ENCODE results near the gene IPCEF1.
"Not testable (repeated sequence)": the region's sequence is repeated elsewhere in the genome, so short reads cannot be mapped to it uniquely, and the experiment has no call there.

IPCEF1 gene

GRCh38 chr6:154213782-154214181 lies 142.8 kb downstream of the IPCEF1 start:
- no peak for DNase-seq

GRCh38 chr6:154210678-154211077 lies 145.9 kb downstream of the IPCEF1 start:
- no peak for DNase-seq

- DNase-seq = no peak
Measured at GRCh38 chr6:154209555-154209954, 147.0 kb downstream of the IPCEF1 start.

GRCh38 chr6:154206996-154207395 lies 149.6 kb downstream of the IPCEF1 start:
- no peak for DNase-seq

GRCh38 chr6:154206141-154206540 lies 150.5 kb downstream of the IPCEF1 start:
- no peak for DNase-seq

GRCh38 chr6:154202958-154203357 lies 153.6 kb downstream of the IPCEF1 start:
- no peak for DNase-seq

GRCh38 chr6:154202339-154202738 lies 154.3 kb downstream of the IPCEF1 start:
- no peak for DNase-seq

- not testable (repeated sequence) for DNase-seq
Measured at GRCh38 chr6:154201688-154202087, 154.9 kb downstream of the IPCEF1 start.

GRCh38 chr6:154197196-154197860 lies 159.3 kb downstream of the IPCEF1 start:
- DNase-seq = no peak

- no peak for DNase-seq
Measured at GRCh38 chr6:154196333-154196885, 160.2 kb downstream of the IPCEF1 start.

GRCh38 chr6:154187714-154188113 lies 168.9 kb downstream of the IPCEF1 start:
- no peak for DNase-seq

GRCh38 chr6:154187203-154187602 lies 169.4 kb downstream of the IPCEF1 start:
- DNase-seq = no peak

GRCh38 chr6:154179434-154179833 lies 177.2 kb downstream of the IPCEF1 start:
- DNase-seq = no peak

GRCh38 chr6:154172393-154172792 lies 184.2 kb downstream of the IPCEF1 start:
- DNase-seq = not testable (repeated sequence)

GRCh38 chr6:154170106-154170505 lies 186.5 kb downstream of the IPCEF1 start:
- DNase-seq = no peak

GRCh38 chr6:154169193-154169847 lies 187.3 kb downstream of the IPCEF1 start:
- no peak for DNase-seq

- no peak for DNase-seq
Measured at GRCh38 chr6:154167126-154167525, 189.5 kb downstream of the IPCEF1 start.

GRCh38 chr6:154166140-154166539 lies 190.5 kb downstream of the IPCEF1 start:
- no peak for DNase-seq

- no peak for DNase-seq
Measured at GRCh38 chr6:154165478-154165877, 191.1 kb downstream of the IPCEF1 start.

GRCh38 chr6:154164397-154164796 lies 192.2 kb downstream of the IPCEF1 start:
- no peak for DNase-seq

- DNase-seq = no peak
Measured at GRCh38 chr6:154161689-154162088, 194.9 kb downstream of the IPCEF1 start.

GRCh38 chr6:154159126-154159525 lies 197.5 kb downstream of the IPCEF1 start:
- no peak for DNase-seq

GRCh38 chr6:154157706-154158105 lies 198.9 kb downstream of the IPCEF1 start:
- DNase-seq = no peak

GRCh38 chr6:154157082-154157481 lies 199.5 kb downstream of the IPCEF1 start:
- DNase-seq = no peak

Data from NCI-H187 treated with DMSO at 0.1 percent for 48 hours (cell line).